HG03064 (cell line): Measurements from ENCODE around the gene OR5W2.
"Not testable (repeated sequence)": the region's sequence is repeated elsewhere in the genome, so short reads cannot be mapped to it uniquely, and the experiment has no call there.

Experiments used
- ATAC-seq: cut with Tn5 transposase; IDR thresholded peaks from one replicate; pipeline ENCODE4 v1.9.1; 2021; ENCODE audit warnings: low read depth; ENCODE audit not compliant: unreplicated experiment

OR5W2 gene

DNA sequence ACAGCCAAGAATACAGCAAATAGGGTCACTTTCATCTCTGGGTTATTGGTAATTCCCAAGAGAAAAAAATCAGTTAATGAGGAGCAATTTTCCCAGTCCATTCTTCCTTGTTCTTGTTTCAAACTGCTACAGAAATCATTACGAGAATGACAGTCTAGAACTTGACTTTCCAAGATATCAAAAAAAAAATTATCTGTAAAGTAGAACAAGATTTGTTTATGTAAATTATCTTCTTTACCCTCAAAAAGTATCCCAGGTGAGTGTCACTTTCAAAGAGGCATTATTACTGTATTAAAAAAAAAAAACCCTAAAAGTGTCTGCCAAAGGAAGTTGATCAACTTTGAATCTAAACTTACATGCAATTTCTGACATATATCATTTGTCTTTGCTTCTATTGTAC is at the start of gene OR5W2:
TSS of gene OR5W2 (minus strand) at position 101 of the 400 bp plus-strand sequence. CDS start at position 101, 0 bp downstream.
- no peak for ATAC-seq

DNA sequence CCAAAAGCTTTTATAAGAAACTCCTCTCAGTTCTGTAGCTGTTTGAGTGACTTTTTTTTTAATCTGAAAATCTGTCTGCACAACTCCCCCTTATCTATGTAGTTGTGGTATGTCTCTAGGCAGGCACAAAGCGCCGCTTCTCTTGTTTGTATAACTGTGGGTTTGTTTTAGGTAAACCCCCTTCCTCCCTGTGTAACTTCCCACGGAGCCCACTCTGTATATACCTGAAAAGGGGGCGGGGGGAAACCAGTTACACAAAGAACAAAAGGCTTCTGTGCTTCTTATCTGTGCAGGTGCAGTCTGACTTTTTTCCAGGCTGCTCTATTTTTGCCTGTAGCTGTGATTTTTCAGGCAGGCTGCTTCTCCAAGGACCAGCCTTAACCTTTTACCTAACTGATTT is 42.1 kb upstream of the OR5W2 start:
- ATAC-seq = no peak

DNA sequence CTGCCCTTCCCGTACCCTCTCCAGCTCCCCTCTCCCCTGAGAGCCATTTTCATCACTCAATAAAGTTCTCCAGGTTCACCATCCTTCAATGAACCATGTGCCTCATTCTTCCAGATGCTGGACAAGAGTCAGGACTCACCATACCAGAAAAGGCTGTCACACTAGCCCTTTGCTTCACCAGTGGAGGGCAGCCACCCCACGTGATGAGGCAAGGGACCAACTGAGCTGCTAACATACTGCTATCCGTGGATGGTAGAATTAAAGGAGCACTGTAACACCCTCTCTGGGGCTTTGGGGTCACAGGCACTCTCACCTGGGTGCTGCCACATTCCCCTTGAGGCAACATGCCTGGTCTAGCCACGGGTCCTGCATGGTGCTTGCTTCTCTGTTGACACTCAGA is 34.9 kb upstream of the OR5W2 start:
- ATAC-seq = no peak

DNA sequence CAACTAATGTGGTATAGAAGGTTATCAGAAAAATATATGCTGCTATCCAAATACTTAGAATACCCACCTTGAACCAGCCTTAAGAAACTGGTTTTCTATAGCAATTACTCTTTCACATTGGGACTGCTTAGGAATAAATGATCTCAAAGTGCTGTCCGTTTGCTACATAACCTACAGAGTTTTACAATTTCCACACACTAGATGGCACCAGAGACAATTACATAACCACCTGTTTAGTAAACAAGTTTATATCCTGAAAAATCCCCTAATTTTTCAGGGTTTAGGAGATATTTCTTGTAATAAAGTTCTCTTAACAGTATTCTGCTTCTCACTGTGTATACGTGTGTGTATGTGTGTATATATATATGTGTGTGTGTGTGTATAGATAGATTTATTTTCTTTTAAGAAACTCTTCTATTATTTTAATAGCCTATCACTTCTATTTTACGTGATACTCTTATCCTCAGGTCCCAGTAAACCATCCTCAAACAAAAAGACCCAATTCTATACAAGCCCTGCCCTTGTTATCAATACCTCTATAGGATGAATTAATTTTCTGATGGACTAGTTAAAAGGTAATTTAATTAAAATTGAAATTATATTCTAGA is 28.5 kb upstream of the OR5W2 start:
- no peak for ATAC-seq

DNA sequence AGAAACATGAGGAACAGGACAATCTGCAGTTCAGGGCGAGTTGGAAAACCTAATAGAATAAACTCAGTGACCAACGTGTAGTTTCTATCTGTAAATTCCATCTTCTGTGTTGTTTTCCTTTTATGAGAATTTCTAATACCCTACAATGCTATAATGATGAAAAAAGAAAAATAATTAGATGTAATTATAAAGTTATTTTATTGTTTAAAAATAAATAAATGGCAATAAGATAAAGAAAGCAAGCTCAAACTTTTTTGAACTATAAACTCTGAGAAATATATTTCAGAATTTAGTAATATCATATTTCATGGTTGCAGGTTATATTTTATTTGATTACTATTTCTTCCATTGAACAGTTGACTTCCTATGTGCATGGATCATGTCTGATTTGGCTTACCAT is 21.9 kb upstream of the OR5W2 start, which contains the start of gene OR5I1:
TSS of gene OR5I1 (minus strand) at position 101 of the 400 bp plus-strand sequence. CDS start at position 101, 0 bp downstream.
- ATAC-seq = no peak

DNA sequence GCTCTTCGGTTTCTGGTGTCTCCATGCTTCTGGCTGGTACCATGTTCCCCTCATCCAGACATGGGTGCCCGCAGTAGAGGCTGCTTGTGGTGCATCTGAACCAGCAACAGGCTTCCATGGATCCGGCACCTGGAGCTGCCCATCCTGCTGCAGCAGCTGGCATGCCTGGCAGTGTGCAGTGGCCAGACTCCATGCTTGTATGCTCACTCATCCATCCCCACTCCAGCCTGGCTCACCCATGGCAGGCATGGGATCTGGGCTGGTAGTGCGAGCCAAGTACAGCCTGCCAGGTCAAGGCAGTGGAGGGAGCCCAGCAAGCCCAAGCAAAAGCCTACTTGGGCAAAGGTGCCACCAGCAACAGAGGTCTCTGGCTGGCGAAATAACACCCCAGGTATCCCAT is 6.2 kb upstream of the OR5W2 start:
- no peak for ATAC-seq

DNA sequence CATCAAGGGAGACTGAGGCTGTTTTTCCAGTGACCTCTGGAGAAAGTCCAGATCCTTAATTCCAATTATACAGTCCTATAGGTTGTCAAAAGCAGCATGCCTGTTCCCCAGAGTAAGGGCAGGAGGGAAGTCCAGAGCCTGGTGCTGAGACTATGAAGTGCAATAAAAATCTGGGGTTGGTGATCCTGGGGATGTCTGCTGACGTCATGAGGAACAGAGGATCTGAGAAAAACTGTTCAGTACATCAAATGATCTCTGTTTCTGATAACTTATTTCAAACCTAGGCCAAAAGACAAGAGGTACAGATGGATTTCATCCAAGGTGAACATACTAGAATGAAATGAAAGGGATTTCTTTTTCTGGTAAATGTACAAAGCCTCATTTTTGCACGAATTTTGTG is 12.1 kb downstream of the OR5W2 start:
- no peak for ATAC-seq

DNA sequence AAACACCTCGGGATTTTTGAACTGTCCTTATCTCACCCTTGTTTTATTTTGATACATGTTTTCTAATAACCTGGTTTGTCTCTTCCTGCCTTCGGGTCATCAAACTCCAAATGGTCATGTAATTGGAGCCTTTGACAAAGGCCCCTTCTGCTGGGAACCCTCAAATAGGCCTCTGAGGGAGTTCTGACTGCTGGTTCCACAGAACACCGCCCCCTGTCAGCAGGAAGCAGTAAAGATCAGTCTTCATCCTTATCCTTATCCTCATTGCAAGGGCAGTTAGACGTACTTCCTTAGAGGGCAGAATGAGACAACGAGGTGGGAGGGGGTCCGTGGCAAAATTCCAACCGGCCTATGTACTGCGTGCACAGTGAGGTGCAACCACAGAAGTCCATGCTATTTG is 19.2 kb downstream of the OR5W2 start:
- no peak for ATAC-seq

DNA sequence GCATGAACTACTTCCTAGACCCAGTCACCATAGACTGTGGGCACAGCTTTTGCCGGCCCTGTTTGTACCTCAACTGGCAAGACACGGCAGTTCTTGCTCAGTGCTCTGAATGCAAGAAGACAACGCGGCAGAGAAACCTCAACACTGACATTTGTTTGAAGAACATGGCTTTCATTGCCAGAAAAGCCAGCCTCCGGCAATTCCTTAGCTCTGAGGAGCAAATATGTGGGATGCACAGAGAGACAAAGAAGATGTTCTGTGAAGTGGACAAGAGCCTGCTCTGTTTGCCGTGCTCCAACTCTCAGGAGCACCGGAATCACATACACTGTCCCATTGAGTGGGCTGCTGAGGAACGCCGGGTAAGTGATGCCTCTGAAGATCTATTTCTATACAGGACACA is 28.9 kb downstream of the OR5W2 start:
- ATAC-seq = not testable (repeated sequence)

DNA sequence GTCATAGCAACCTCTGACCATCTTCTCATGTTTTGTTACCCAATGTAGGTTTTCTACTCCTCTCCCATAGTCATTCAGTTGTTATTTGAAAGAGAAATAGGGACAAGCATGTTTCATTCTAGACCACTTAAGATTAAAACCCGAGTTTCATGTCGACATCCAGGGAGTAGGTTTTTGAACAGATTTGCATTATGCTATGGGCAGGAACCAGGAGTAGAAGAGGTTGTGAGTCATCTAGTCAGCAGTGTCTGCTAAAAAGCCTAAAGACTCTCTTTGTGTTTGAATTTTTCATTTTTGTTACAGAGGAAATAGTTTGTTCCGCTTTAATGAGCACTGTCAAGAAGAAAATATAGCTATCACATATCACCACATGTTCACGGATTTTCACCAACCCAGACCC is 29.4 kb downstream of the OR5W2 start:
- ATAC-seq = not testable (repeated sequence)

DNA sequence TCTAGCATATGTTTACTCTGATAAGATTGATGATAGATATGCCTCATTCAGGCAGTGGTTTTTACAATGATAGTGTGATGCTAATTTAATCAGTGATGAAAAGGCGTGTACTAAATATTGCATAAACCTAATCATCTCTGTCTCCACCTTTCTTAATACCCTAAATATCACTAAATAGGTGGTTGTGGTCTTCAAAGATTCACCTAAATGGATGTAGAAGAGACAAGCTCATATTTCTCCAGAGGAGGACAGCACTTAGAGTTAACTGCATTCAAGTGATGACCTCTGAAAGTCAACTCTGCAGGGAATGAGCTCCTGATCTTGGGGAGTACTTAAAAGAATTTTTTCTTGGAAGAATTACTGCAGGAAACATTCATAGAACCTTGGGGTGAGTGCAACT is 31.4 kb downstream of the OR5W2 start, which contains the start of gene TRIM51:
TSS of gene TRIM51 (plus strand) at position 301 of the 400 bp plus-strand sequence. CDS start 2,132 bp downstream, outside the sequence.
- ATAC-seq = not testable (repeated sequence)

DNA sequence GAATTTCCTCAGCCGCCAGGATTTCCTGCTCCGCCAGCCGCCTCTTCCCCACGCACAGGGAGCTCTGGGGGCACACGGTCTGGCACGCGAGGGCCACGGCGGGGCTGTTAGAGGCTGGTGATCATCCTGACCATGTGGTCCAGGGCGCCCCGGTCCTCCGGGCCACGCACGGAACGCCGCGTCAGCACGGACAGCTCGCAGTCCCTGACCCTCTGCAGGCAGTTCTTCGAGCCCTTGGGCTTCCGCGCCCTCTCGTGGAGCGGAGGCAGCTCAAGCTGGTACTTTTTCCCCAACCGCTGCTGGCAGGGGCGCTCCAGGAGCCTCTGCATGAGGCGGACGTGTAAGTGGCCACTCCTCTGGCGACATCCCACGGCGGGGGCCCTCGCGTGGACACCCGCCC is 41.2 kb downstream of the OR5W2 start:
- not testable (repeated sequence) for ATAC-seq

DNA sequence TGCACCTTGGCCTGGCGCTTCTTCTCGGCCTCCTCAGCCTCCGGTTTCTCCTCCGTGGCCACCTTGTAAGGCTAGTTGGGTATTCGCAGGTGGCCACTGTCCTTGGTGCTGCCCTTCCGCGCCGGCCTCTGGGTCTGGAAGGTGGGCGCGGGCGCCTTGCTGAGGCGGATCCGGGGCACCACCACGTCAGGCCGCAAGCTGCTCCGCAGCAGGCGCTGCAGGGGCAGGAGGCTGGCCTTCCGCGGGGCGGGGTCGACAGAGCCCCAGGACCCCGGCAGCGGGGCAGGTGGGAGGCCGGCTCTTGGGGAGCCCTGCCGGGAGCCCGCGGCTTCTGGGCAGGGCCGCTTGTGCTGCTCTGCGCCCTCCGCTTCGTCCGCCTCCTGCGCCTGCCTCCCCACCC is 41.7 kb downstream of the OR5W2 start:
- ATAC-seq = not testable (repeated sequence)

DNA sequence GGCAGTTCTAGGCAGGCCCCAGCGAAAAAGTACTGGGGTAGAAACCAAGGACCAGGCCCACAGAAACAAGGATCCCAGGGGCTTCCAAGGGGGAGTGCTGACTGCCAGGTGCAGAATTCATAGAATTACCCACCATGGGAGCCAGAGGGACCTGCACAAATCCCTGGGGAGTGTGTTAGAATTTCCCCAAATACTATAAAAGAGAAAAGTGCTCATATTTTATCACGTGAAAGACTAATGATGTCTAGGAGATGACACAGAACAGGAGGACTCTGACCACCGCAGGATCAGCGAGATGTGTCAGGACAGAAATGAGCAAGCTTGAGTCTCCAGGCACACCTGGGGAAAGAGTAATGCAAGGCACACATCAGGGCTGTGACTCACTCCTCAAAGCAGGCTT is 47.0 kb downstream of the OR5W2 start:
- not testable (repeated sequence) for ATAC-seq
